Measurements from ENCODE around the gene TRMT112. TPM values are rescaled to one million over a fixed set of nuclear protein-coding genes. Genes with fewer than 3 reads are reported as not detected.

The TRMT112 gene
- total RNA-seq, 1 experiment from 2014 or later, result 328 TPM

DNA sequence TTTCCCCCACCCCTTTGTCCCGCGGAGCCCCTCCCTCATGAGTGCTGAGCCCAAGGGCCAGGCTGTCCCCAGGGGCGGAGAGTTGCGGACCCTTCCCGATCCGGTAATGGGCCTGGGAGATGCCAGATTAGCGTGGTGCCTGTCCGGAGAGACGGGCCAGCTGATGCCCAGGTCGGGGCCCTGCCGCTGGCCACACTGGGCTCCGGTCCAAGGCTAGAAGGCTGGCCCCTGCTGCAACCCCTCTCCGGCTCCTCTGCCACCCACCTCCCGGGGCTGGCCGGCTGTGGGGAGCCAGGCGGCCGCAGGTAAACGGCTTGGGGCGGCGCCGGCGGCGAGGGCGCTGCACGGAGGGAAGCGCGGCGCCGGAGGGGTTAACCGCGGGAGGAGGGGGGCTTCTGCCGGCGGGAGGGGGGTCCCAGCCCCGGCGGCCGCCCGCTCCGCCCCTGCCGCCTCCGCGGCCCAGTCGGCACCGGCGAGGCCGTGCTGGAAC is 26.1 kb downstream of the TRMT112 start, which contains the start of gene KCNK4:
Gene KCNK4, plus strand, starts transcription at position 41 of the 490 bp plus-strand sequence. CDS start 1,717 bp downstream, outside the sequence.
- no peak within 1 kb of the TSS for H2AFZ ChIP-seq (ENCODE audit: low read depth, low read length, poor library complexity, severe bottlenecking)
- H3K9me2 ChIP-seq (ENCODE audit: insufficient read depth), result no peaks in the 10 kb centered on the region
- no peak within 1 kb of the TSS for H3K27ac ChIP-seq (ENCODE audit: low read depth, low read length)
- no peak within 1 kb of the TSS for H3K4me2 ChIP-seq (ENCODE audit: low read length)
- ChIA-PET POLR2A (no interaction called here), RAD21 (ENCODE audit: low non-redundant PET in 1 of 2, low total read pairs in 2 of 2, uncharacterized antibody in 2 of 2, unreplicated experiment in 2 of 2) (no interaction called here), CTCF (no interaction called here)
- no peaks in the 10 kb centered on the region for H3K9me3 ChIP-seq (ENCODE audit: control insufficient read depth in 1 of 2, insufficient read depth in 1 of 2, low read depth in 1 of 2, low read length in 2 of 2)
- TF ChIP-seq EGR1 (IDR thresholded peaks at IDR 0.05; ENCODE audit: low read depth) (no peak), FOSL1 (IDR thresholded peaks at IDR 0.05; ENCODE audit: low read depth) (no peak)
- H3K4me3 ChIP-seq (replicated peaks in 1 of 2; ENCODE audit: low read depth in 1 of 2, low read length in 2 of 2), result no peak within 1 kb of the TSS
- DNase-seq (ENCODE audit: low read depth, low spot score) (no peak), ATAC-seq (no peak)
- no TSS peak for BruUV-seq (replicated peaks)
- H3K9ac ChIP-seq (ENCODE audit: low read length), result no peak within 1 kb of the TSS
- H3K4me1 ChIP-seq (ENCODE audit: control insufficient read depth in 1 of 2, insufficient read depth in 2 of 2, low read length in 2 of 2), result peaks cover 4 to 8% of the 10 kb centered on the region in 2 experiments; a peak in 3 of 4 replicates
- no peaks in the 10 kb centered on the region for H4K20me1 ChIP-seq (ENCODE audit: insufficient read depth)
- no peaks in the 10 kb centered on the region for H3K27me3 ChIP-seq (ENCODE audit: insufficient read depth, low read length)
- no peaks in the 10 kb centered on the region for H3K79me2 ChIP-seq (ENCODE audit: insufficient read depth, low read length)
- intact Hi-C loops (cut with micrococcal nuclease), result no loop called here
- H3K36me3 ChIP-seq (ENCODE audit: control insufficient read depth in 1 of 2, insufficient read depth in 2 of 2, low read length in 2 of 2), result no peaks in the 10 kb centered on the region

DNA sequence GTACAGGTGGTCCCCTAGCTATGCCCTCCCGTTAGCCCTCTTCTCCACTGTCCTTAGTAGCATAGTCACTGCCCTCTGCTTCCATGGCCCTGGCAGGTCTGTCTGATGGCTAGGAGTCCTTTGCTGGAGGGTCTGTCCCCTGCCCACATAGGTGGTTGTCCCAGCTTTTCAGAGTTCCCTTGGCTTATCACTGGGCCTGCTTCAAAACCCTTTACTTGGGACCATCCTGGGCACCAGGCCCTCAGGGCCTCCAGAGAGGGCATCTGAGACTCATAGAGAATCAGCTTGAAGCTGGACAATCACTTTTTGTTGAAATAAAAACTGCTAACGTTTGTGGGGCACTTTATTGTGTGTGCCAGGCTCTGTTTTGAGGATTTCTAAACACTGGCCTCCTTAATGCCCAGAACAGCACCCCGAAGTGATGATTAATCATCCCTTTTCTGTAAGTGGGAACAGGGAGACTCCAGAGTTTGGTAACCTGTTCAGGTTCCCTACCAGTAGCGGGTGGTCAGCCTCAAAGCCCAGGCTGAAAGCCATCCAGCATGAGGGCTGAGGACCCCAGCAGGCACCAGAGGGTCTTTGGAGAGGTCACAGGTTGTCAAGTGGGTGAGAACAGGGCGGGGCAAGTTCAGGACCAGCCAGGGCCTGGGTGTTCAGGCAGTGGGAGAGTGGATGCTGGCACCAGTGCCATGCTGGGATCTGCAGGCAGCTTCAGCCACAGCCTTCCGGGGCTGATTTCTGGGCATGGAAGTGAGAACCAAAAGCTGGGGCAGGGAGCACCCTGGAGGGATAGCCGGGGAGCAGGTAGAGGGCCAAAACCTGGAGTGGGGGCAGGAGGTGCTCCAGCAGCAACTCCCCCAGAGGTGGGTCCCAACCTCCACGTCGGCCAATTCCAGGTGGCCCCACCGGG is 26.8 kb downstream of the TRMT112 start:
- H3K4me2 ChIP-seq (ENCODE audit: low read length), result no peak overlapping the region

More for the DNA sequence above, 26.8 kb downstream of the TRMT112 start:
- no TSS peak for BruUV-seq (replicated peaks)
- Histone ChIP-seq H3K4me3 (replicated peaks in 1 of 2; ENCODE audit: low read depth in 1 of 2, low read length in 2 of 2) (no peak overlapping the region), H3K9me3 (ENCODE audit: control insufficient read depth in 1 of 2, insufficient read depth in 1 of 2, low read depth in 1 of 2, low read length in 2 of 2) (no peaks in the 10 kb centered on the region), H3K36me3 (ENCODE audit: control insufficient read depth in 1 of 2, insufficient read depth in 2 of 2, low read length in 2 of 2) (no peaks in the 10 kb centered on the region), H3K79me2 (ENCODE audit: insufficient read depth, low read length) (no peaks in the 10 kb centered on the region), H3K4me1 (ENCODE audit: control insufficient read depth in 1 of 2, insufficient read depth in 2 of 2, low read length in 2 of 2) (peaks cover 8 to 10% of the 10 kb centered on the region in 2 experiments), H3K9ac (ENCODE audit: low read length) (no peak overlapping the region), H3K27me3 (ENCODE audit: insufficient read depth, low read length) (no peaks in the 10 kb centered on the region), H3K27ac (ENCODE audit: low read depth, low read length) (no peak overlapping the region), H3K9me2 (ENCODE audit: insufficient read depth) (no peaks in the 10 kb centered on the region), H2AFZ (ENCODE audit: low read depth, low read length, poor library complexity, severe bottlenecking) (no peak overlapping the region), H4K20me1 (ENCODE audit: insufficient read depth) (no peaks in the 10 kb centered on the region)
- TF ChIP-seq SP1 (IDR thresholded peaks at IDR 0.05; ENCODE audit: low read depth) (no peak), POLR2A (IDR thresholded peaks at IDR 0.05; ENCODE audit: borderline replicate concordance, extremely low read depth, insufficient read depth, insufficient read length) (no peak)
- ATAC-seq, result no peak
- ChIA-PET POLR2A (no interaction called here), RAD21 (ENCODE audit: low non-redundant PET in 1 of 2, low total read pairs in 2 of 2, uncharacterized antibody in 2 of 2, unreplicated experiment in 2 of 2) (no interaction called here), CTCF (interaction anchor here (1.2 to 1.3 kb wide), 3 partner anchors 10 to 14 kb away, joined by 4 to 6 read pairs (median 5); no protein-coding TSS in a partner anchor)
- DNase-seq (ENCODE audit: low read depth, low spot score), result no peak
- intact Hi-C loops (cut with micrococcal nuclease), result no loop called here

Data from HCT116 (cell line).